A673 (cell line): ENCODE results near the gene SP5. TPM values are rescaled to one million over a fixed set of nuclear protein-coding genes. Genes with fewer than 3 reads are reported as not detected.

Experiments used
- BruUV-seq: library from RNA; stranded (reverse); fragments of 400-500 nt; replicated peaks from 2 replicates; lab custom pipeline; 2021; lab: Mats Ljungman, UMichigan
- CTCF ChIA-PET: fragments of 300-600 bp; sonication (Branson Sonifier 250); formaldehyde crosslinking; loops from one replicate; lab custom pipeline; 2022; ENCODE audit warnings: antibody characterized with exemption; lab: Charles Lee
- POLR2A ChIA-PET: fragments of 300-600 bp; sonication (Branson Sonifier 250); formaldehyde crosslinking; loops from one replicate; lab custom pipeline; 2022; ENCODE audit warnings: antibody characterized with exemption; ENCODE audit not compliant: low non-redundant PET; lab: Charles Lee
- DNase-seq: peaks from one replicate; pipeline ENCODE4 v3.0.0-alpha.2; 2015; ENCODE audit warnings: low spot score
- H3K27ac ChIP-seq: fragments of 200-600 bp; sonication (generic); 2 replicates; pipeline ENCODE4 v1.5.1; 2016; ENCODE audit warnings: mixed run types, low read depth, mild to moderate bottlenecking, mixed read lengths, antibody characterized with exemption, low read length; ENCODE audit not compliant: poor library complexity, severe bottlenecking
- H3K27me3 ChIP-seq: fragments of 200-600 bp; sonication (generic); replicated peaks from 2 replicates; pipeline ENCODE4 v1.6.1; 2017; ENCODE audit warnings: mixed run types, low read depth, mild to moderate bottlenecking, mixed read lengths, antibody characterized with exemption, low read length; ENCODE audit not compliant: insufficient read depth, poor library complexity
- H3K36me3 ChIP-seq: fragments of 200-600 bp; sonication (generic); 2 replicates; pipeline ENCODE4 v1.6.1; 2016; ENCODE audit warnings: mixed run types, mild to moderate bottlenecking, mixed read lengths, antibody characterized with exemption, low read length; ENCODE audit not compliant: insufficient read depth, poor library complexity, severe bottlenecking
- H3K4me1 ChIP-seq: fragments of 200-600 bp; sonication (generic); 2 replicates; pipeline ENCODE4 v1.6.1; 2017; ENCODE audit warnings: mixed run types, mild to moderate bottlenecking, mixed read lengths, antibody characterized with exemption, low read length; ENCODE audit not compliant: insufficient read depth, poor library complexity, severe bottlenecking
- H3K4me3 ChIP-seq: fragments of 200-600 bp; sonication (generic); 2 replicates; pipeline ENCODE4 v1.5.1; 2016; ENCODE audit warnings: low read depth, mixed run types, mild to moderate bottlenecking, mixed read lengths, low read length; ENCODE audit not compliant: poor library complexity, severe bottlenecking
- H3K9me3 ChIP-seq: fragments of 200-600 bp; sonication (generic); 2 replicates; pipeline ENCODE4 v1.6.1; 2016; ENCODE audit warnings: mixed run types, low read depth, mild to moderate bottlenecking, mixed read lengths, antibody characterized with exemption, low read length; ENCODE audit not compliant: poor library complexity, severe bottlenecking
- EZH2 ChIP-seq: fragments of 200-600 bp; sonication (generic); IDR thresholded peaks from 2 replicates; pipeline ENCODE4 v1.6.1; 2017; ENCODE audit warnings: borderline replicate concordance, low read depth, mild to moderate bottlenecking, mixed read lengths, antibody characterized with exemption, low read length; ENCODE audit not compliant: poor library complexity, severe bottlenecking
- intact Hi-C: fragments of 100-400 bp; cut with micrococcal nuclease; formaldehyde crosslinking; loops from one replicate; pipeline ENCODE4 v1.10.0; 2022; ENCODE audit not compliant: unreplicated experiment
- total RNA-seq: library from RNA; stranded (reverse); gene quantifications from 2 replicates; pipeline ENCODE4 v1.2.3, GENCODE V29; 2021
- TF ChIP-seq, protein P1 (sequence below): fragments of 300-800, 200-600 bp; sonication (generic); conservative IDR thresholded peaks from 2 replicates; pipeline ENCODE4 v1.5.1; 2017; ENCODE audit warnings: low read depth, mild to moderate bottlenecking, antibody characterized with exemption, low read length, moderate library complexity, mixed read lengths

SP5 gene
- total RNA-seq, 1 experiment from 2014 or later, result not detected

- Histone ChIP-seq H3K4me1 (no peaks in the 10 kb centered on the region), H3K4me3 (no peak overlapping the region), H3K9me3 (peaks cover 6% of the 10 kb centered on the region), H3K27me3 (peaks cover 13% of the 10 kb centered on the region), H3K27ac (no peak overlapping the region), H3K36me3 (no peaks in the 10 kb centered on the region)
- no TSS peak for BruUV-seq
- TF ChIP-seq, protein P1, sequence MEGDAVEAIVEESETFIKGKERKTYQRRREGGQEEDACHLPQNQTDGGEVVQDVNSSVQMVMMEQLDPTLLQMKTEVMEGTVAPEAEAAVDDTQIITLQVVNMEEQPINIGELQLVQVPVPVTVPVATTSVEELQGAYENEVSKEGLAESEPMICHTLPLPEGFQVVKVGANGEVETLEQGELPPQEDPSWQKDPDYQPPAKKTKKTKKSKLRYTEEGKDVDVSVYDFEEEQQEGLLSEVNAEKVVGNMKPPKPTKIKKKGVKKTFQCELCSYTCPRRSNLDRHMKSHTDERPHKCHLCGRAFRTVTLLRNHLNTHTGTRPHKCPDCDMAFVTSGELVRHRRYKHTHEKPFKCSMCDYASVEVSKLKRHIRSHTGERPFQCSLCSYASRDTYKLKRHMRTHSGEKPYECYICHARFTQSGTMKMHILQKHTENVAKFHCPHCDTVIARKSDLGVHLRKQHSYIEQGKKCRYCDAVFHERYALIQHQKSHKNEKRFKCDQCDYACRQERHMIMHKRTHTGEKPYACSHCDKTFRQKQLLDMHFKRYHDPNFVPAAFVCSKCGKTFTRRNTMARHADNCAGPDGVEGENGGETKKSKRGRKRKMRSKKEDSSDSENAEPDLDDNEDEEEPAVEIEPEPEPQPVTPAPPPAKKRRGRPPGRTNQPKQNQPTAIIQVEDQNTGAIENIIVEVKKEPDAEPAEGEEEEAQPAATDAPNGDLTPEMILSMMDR, result no peak
- no peak for TF ChIP-seq EZH2
- ChIA-PET CTCF (no interaction called here), POLR2A (no interaction called here)
- DNase-seq, result no peak
- intact Hi-C loops, result no loop called here
Observed at GRCh38 chr2:170701011-170701410, 14.1 kb upstream of the SP5 start.

GRCh38 chr2:170703776-170704476, 11.2 kb upstream of the SP5 start:
- Histone ChIP-seq H3K4me1 (no peaks in the 10 kb centered on the region), H3K9me3 (peaks cover 6% of the 10 kb centered on the region), H3K27ac (no peak overlapping the region), H3K27me3 (peaks cover 26% of the 10 kb centered on the region), H3K36me3 (no peaks in the 10 kb centered on the region), H3K4me3 (no peak overlapping the region)
- POLR2A ChIA-PET, result no interaction called here
- peak; percentile 60 for DNase-seq
- CTCF ChIA-PET, result no interaction called here
- intact Hi-C loops, result no loop called here
- TF ChIP-seq, protein P1, result no peak
- TF ChIP-seq EZH2, result no peak
- no TSS peak for BruUV-seq

GRCh38 chr2:170707821-170708795, 7.0 kb upstream of the SP5 start:
- TF ChIP-seq EZH2, result no peak
- TF ChIP-seq, protein P1, result no peak
- peaks cover 55% of the 10 kb centered on the region for H3K27me3 ChIP-seq
- CTCF ChIA-PET, result interaction anchor here (0.7 kb wide), 1 partner anchor 16 kb away, joined by 3 read pairs; no protein-coding TSS in a partner anchor
- H3K4me1 ChIP-seq, result peaks cover 10% of the 10 kb centered on the region
- POLR2A ChIA-PET, result interaction anchor here (0.6 kb wide), 1 partner anchor 11 kb away, joined by 3 read pairs; no protein-coding TSS in a partner anchor
- no peaks in the 10 kb centered on the region for H3K9me3 ChIP-seq
- DNase-seq, result no peak
- intact Hi-C loops, result no loop called here
- H3K27ac ChIP-seq, result no peak overlapping the region
- BruUV-seq, result no TSS peak
- H3K4me3 ChIP-seq, result no peak overlapping the region
- no peaks in the 10 kb centered on the region for H3K36me3 ChIP-seq
